HepG2 (cell line): ENCODE results near the gene CAGE1.

ENCODE experiments used
- ATF2 ChIP-seq: sonication (generic); formaldehyde crosslinking; IDR thresholded peaks from 2 replicates; pipeline ENCODE4 v1.4.0; 2020; ENCODE audit warnings: missing genetic modification reagents
- CTCF ChIP-seq: sonication (generic); formaldehyde crosslinking; IDR thresholded peaks from 2 replicates; pipeline ENCODE4 v1.5.0; 2020; ENCODE audit warnings: mild to moderate bottlenecking, missing genetic modification reagents, moderate library complexity
- MAF1 ChIP-seq: sonication (generic); formaldehyde crosslinking; IDR thresholded peaks from 2 replicates; pipeline ENCODE4 v1.5.0; 2020; ENCODE audit warnings: missing genetic modification reagents, borderline replicate concordance
- MAX ChIP-seq: IDR thresholded peaks from 2 replicates; pipeline ENCODE4 v1.6.1; 2012; ENCODE audit warnings: inconsistent platforms
- PBX3 ChIP-seq: sonication (generic); formaldehyde crosslinking; IDR thresholded peaks from 2 replicates; pipeline ENCODE4 v1.8.1; 2023; ENCODE audit warnings: missing genetic modification reagents, inconsistent platforms, borderline replicate concordance
- POLR2A ChIP-seq, 2 experiments: IDR thresholded peaks; 2 replicates each; pipeline ENCODE4 v1.6.1; 2011; ENCODE audit warnings: low read depth in 2 of 2, low read length in 2 of 2, mild to moderate bottlenecking in 1 of 2, moderate library complexity in 1 of 2; ENCODE audit not compliant: insufficient read depth in 1 of 2
- TFDP2 ChIP-seq: sonication (generic); formaldehyde crosslinking; IDR thresholded peaks from 2 replicates; pipeline ENCODE4 v1.4.0; 2020; ENCODE audit warnings: missing genetic modification reagents
- ZNF337 ChIP-seq: sonication (generic); formaldehyde crosslinking; IDR thresholded peaks from 2 replicates; pipeline ENCODE4 v1.5.1; 2020; ENCODE audit warnings: missing genetic modification reagents, low read depth, mild to moderate bottlenecking, borderline replicate concordance

GRCh38 chr6:7424058-7424457, 34.5 kb upstream of the CAGE1 start:
- no peak for TF ChIP-seq MAF1 (CRISPR knock-in tag)
- no peak for TF ChIP-seq ZNF337 (CRISPR knock-in tag)
- no peak for TF ChIP-seq POLR2A (IDR thresholded peaks at IDR 0.05; ENCODE audit: insufficient read depth in 1 of 2, low read depth in 2 of 2, low read length in 2 of 2)
- no peak for TF ChIP-seq CTCF (CRISPR knock-in tag)
- no peak for TF ChIP-seq MAX
- TF ChIP-seq TFDP2 (CRISPR knock-in tag) = no peak
- TF ChIP-seq PBX3 = no peak
- no peak for TF ChIP-seq ATF2
